ENCODE measurements around the gene PHTF2.

- TF ChIP-seq CTCF (IDR thresholded peaks at IDR 0.05) (peak in 2 of 3 donors; percentile 58 to 70), POLR2A (IDR thresholded peaks at IDR 0.05) (peak; percentile 58), EP300 (IDR thresholded peaks at IDR 0.05) (no peak)
These were observed at the start of gene PHTF2, which contains the start of gene TMEM60 for GRCh38 chr7:77798394-77799077.

Data from ovary (tissue), 3 donors.